Measurements from ENCODE around the gene FAM114A1. TPM values are rescaled to one million over a fixed set of nuclear protein-coding genes. Genes with fewer than 3 reads are reported as not detected.

FAM114A1 gene
- 150 and 162 TPM in 2 replicates for total RNA-seq (2014; rRNA removed; shearing (Covaris generic))

DNA sequence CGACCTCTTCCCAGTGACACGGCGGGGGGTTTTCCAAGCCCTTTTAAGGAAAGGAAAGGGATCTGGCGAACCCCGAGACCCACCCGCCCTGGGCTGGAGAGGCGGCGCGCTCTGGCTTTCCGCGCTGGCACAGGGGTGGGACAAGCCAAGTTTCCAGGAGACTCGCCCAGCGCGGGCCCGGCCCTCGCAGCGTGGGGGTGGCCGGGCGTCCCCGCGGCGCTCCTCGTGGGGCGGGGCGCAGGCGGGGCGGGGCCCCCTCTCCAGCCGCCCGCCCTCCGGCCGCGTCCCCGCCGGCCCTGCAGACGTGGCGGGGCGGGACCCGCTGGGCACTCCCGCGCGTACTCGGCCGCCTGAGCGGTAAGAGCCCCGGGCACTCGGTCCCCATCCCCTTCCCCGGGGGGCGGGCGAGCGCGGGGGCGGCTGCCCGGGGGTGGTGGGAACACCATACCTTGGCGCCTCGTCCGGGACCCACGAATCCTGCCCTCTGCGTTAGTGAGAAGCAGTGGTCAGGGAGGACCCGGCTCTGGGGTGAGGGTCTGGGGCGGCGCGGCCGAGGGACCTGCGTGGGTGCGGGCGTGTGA lies at the start of gene FAM114A1:
FAM114A1 (plus strand) TSS at position 329 of the 581 bp plus-strand sequence. CDS start 10,273 bp downstream, outside the sequence.
- DNase-seq (ENCODE audit: low read depth): peak; percentile 85

DNA sequence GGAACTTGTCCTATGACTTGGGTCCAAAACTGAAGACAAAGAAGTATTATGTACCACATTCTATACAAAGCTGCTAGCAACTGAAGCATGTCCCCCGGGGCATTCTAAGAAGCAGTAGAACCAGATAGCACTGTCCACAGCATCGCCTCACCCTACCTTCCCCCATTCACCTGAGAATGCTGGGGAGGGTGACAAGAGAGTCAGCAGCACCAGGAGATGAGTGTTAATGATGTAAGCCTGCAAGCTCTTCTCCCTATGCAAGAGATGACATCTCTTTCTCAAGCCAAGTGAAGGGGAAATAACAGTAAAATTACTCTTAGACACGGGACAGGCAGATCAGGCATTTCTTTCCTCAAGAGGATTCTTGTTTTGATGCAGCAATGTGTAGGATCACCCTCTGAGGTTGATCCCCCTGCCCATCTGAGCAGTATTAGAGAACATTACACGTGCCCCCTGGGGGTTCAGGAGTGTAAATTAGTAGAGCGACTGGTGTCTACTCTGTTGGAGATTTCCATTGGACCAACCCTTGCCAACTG lies 49.1 kb upstream of the FAM114A1 start:
- no peak for DNase-seq (ENCODE audit: low read depth)

DNA sequence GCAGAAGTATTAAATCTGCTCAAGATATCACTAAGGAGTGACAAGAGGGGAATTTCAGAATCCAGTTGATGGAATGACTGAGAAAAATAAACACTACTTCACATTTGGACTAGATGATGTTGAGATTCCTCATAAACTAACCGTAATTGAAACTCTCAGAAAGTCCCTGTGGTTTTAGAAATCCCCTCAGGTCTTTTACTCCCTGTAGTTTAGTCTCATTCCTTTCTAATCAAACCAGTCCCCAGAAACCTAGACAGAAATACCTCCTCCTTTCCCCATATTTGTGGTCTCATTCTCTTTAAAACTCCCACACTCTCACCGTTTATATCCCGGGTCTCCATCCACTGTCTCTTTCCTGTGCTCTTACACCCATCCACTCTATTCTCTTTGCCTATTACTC lies 48.0 kb upstream of the FAM114A1 start:
- DNase-seq (ENCODE audit: low read depth): peak; percentile 90

DNA sequence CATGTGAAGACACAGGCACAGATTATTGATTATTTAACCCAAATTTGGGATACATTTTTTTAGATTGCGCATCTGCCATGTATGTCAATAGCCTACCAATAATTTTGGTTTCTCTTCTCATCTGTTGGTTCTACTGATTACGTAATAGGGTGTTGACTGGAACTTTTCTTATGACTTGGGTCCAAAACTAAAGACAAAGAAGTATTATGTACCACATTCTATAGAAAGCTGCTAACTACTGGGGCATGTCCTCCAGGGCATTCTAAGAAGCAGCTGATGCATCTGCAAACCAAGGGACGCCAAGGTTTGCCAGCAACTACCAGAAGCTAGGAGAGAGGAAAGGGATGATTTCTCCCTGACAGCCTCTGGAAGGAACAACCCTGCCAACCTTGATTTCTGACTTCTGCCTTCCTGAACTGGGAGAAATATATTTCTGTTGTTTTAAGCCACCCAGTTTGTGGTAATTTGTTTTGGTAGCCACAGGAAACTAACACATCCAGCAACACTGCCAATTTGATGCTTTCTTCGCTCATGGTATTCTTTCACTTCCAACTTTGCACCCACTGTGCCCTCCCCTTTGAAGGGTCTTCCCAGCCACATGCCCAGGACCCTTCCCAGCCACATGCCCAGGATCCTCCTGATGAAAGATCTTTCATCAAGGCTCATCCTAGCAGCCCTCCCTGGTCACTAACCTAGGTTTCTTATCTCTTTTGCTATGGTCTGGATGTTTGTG lies 47.1 kb upstream of the FAM114A1 start:
- DNase-seq (ENCODE audit: low read depth): peak; percentile 52

DNA sequence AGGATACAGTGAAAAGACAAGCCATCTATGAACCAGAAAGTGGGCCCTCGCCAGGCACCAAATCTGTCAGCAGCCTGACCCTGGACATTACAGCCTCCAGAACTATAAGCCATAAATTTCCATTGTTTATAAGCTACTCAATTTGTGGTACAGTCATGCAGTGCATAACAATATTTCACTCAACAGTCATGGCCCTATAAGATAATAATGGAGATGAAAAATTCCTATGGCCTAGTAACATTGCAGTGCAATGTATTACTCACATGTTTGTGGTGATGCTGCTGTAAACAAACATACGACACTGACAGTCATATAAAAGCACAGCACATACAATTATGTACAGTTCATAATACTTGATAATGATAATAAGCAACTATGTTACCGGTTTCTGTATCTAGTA lies 45.9 kb upstream of the FAM114A1 start:
- no peak for DNase-seq (ENCODE audit: low read depth)

DNA sequence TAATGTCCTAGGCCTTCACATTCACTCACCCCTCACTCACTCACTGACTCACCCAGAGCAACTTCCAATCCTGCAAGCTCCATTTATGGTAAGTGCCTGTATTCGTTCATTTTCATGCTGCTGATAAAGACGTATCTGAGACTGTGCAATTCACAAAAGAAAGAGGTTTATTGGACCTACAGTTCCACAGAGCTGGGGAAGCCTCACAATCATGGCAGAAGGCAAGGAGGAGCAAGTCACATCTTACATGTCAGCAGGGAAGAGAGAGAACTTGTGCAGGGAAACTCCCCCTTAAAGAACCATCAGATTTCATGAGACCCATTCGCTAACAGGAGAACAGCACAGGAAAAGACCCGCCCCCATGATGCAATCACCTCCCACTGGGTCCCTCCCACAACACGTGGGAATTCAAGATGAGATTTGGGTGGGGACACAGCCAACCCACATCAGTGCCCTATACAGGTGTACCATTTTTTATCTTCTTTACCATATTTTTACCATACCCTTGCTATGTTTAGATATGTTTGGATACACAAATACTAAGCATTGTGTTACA lies 44.8 kb upstream of the FAM114A1 start:
- no peak for DNase-seq (ENCODE audit: low read depth)

DNA sequence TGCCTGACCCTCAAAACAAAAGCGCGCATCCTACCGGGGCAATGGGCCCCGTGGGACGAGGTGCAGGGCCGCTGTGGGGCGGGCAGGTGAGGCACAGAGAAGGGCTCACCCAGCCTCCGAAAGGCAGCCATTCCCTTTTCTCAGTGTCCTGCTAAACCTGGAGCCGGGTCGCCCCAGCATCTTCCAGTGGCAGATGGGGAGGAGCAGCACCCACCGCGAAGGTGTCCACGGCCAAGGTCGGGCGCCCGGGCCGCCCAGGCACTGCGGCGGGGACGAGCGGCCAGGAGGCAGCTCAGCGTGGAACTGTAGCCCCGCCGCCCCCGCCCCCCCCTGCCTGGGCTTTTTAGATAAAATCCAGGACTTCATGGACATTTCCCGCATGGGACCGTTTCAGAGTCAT lies 43.8 kb upstream of the FAM114A1 start:
- DNase-seq (ENCODE audit: low read depth): no peak

DNA sequence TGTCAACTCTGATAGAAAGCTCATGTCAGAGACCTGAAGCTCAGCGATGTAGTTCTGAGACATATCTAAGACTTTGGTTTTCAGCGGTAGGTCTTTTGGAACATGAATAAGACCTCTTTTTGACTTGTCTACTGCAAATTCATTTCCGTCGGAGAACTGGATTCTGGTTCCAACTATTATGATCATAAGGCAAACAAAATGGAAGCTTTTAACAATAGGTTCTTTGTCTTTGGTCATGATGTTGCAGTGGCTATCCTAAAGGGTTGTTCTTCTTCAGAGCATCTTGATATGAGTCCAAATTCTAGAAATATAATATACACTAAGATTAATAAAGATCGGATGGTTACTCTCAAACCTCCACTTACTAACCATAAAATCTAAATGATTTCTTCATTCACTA lies 38.4 kb upstream of the FAM114A1 start:
- DNase-seq (ENCODE audit: low read depth): no peak

DNA sequence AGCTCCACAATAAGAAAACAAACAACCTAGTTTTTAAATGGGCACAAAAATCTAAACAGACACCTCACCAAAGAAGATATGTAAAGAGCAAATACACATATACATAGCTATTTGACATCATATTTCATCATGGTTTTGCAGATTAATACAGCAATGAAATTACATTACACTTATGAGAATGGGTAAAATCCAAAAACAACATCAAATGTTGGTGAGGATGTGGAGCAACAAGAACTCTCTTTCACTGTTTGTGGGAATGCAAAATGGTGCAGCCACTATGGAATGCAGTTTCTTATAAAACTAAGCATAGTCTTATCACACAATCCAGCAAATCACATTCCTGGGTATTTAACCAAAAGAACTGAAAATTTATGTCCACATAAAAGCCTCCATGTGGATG lies 36.0 kb upstream of the FAM114A1 start:
- no peak for DNase-seq (ENCODE audit: low read depth)

DNA sequence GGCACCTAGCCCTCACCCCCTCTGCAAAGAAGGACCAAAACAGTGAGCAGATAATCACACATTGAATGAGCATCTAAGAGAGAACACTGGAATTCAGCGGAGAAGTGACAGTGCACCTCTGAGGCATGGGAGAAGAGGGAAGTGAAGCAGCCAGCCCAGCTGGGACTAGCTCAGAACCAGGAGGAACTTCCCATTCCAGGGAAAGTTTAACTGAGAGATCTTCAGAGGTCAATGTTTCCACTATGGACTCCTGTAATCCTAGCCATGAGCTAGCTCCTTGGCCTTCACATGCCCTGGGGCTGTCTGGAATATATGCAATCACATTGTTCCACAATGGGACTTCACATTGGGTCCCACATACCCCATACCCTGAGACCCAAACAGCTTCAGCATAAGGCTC lies 35.4 kb upstream of the FAM114A1 start:
- DNase-seq (ENCODE audit: low read depth): no peak

DNA sequence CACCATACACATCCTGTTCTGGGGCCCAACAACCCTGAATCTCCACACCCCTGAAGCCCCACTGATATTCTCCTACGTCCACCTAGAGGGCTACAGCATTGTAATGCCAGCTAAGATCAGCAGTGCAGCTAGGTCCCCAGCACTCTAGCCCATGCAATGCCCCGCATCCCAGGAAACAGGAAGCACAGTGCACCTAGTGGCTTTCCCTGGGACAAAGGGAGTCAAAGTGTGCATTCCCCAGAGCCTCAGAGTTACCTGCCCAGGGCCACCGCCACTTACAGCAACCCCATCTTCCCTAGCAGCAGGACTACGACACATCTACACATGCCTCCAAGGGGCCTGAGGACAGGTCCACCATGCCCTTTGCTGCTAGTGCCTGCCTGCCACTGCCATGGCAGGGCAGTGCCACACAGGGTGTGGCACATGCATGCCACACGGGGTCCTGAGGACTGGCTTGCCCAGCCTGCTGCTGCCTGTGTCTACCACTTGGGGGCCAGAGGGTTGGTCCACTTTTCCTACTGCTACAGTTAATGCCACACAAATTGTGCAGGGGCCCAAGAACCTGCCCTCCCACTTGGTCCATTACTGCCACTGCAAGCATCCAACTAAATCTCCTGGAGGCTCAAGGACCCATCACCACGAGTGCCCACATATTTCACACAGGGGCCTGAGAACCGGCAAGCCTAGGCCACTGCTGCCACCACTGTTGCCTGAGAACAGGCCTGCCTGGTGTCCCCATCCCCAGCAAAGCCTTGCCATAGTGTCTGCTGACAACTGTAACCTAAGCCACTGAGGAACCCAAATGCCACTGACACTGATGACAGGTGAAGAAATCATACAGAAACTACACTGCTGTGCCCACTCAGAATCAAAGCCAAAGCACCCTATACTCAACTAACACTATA lies 34.7 kb upstream of the FAM114A1 start:
- no peak for DNase-seq (ENCODE audit: low read depth)

DNA sequence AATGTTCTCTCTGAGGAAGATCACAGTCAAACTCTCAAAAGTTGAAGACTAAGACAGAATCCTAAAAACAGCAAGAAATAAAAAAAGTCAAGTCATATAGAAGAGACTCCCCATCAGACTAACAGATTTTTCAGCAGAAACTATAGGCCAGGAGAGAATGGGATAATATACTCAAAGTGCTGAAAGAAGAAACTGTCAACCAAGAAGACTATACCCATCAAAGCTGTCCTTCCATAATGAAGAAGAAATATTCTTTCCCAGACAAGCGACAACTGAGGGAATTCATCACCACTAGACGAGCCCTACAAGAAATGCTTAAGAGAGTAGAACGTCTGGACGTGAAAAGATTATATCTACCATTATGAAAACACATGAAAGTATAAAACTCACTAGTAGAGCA lies 33.0 kb upstream of the FAM114A1 start:
- DNase-seq (ENCODE audit: low read depth): no peak

DNA sequence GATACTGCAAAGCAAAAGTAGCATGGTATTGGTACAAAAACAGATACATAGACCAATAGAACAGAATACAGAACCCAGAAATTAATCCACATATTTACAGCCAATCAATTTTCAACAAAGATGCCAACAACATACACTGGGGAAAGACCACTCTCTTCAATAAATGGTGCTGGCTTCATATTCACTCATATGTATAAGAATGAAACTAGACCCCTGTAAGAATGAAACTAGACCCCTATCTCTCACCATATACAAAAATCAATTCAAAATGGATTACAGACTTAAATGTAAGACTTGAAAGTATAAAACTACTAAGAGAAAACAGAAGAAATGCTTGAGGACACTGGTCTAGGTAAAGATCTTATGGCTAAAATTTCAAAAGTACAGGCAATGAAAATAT lies 30.3 kb upstream of the FAM114A1 start:
- no peak for DNase-seq (ENCODE audit: low read depth)

DNA sequence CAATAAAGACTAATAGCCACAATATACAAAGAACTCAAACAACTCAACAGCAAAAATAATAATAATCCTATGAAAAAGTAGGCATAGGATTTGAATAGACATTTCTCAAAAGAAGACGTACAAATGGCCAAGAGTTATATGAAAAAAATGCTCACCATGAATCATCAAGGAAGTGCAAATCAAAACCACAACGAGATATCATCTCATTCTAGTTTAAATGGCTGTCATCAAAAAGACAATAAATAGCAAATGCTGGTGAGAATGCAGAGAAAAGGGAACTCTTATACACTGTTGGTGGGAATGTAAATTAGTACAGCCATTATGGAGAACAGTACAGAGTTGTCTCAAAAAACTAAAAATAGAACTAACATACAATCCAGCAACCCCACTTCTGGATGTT lies 29.8 kb upstream of the FAM114A1 start:
- peak; percentile 65 for DNase-seq (ENCODE audit: low read depth)

DNA sequence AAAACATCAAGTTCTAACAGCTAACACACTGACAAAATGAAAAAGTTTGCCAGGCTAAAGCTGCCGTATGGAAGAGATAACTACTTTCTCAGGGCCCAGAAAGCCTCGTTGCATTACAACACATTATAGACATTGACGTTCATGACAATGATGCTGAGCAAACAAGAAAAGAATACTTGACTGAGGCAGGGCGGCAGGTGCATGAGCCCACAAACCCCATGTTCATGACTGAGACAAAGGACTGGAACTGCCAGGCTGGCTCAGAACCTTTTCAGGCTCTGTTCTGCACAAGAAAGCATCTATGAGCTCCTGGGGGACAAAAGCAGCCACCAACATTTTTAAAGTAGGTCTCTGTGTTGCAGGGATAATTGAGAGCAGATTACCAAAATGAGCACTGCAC lies 24.6 kb upstream of the FAM114A1 start:
- no peak for DNase-seq (ENCODE audit: low read depth)

DNA sequence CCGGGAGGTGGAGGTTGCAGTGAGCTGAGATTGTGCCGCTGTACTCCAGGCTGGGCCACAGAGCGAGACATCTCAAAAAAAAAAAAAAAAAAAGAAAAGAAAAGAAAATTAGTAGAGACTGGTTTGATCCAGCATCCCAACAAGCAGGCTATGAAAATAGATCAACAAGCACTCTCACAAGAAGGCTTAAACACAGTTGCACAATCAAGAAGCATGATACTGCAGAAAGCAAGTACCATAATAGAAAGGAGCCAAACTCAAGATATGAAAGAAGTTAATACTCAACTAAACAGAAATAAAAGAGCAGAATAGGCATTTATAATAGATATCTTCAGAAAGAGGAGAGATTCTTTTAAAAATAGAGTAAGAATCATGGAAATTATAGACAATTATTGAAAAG lies 21.6 kb upstream of the FAM114A1 start:
- no peak for DNase-seq (ENCODE audit: low read depth)

DNA sequence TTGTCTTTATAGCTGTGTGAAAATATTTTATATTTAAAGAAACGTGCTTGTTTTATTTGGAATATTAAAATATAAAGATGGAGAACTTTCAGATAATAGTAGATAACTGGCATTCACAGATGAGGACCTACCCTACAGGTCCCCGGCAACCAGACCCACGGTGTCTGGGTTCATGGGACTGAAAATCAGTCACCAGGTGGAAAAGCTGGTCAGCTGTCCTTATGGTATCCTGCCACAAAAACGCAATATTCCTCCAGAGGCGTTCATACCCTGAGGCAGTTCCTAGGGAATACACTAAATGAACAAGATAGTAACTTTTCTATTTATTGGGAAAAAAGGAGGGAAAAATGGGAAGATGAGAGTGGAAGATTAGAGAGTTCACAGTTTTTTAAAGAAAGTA lies 12.1 kb upstream of the FAM114A1 start:
- DNase-seq (ENCODE audit: low read depth): no peak

DNA sequence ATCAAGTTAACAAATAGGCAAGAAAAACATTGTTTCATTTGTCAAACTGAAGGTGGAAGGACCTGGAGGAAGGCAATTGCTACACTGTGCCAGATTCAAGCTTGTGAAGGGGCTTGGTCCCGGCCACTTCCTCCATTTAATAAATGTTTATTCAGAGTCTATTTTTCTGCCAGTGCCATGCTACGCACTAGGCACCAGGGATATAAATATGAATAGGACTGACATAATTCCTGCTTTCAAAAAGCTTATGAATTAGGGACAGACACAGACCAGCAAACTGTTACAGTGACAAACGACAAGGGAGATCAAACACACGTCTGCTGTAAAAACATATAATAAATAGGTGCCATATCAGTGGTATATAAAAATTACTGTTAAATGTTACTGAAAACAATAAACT lies 11.6 kb upstream of the FAM114A1 start:
- DNase-seq (ENCODE audit: low read depth): no peak

DNA sequence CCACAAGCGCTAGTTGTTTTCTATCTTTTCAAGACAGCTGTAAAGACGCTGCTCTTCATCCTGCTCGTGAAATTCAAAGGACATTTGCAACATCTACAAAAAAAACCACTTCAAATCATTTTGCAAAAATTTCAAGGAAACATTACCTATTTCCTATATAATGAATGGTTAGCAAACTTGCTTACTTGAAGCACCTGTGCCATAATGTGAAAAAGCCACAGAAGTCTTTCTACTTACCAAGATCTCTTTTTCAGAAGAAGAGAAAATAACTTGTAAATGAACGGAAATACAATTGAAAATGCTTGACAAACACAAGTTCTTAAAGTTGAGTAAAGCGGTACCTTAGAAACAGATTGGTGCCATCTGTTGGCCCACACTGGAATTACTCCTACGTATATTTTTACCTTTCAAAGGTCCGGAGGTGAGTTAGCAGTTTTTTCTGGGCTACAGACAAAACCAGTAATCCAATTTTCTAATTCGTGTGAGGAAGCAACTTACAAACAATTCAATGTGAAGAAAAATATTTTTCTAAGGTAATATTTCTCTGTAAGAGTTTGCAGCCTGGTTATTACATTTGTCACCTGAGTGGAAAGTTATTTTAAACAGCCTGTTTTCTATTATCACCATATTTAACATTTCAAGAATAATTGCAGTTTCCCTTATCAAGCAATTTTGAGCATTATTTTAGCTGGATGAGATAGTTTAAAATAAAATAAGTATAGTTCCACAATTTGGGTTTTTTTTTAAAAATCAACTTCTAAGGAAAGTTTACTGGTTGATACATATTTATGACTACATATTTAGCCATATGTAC lies 10.9 kb upstream of the FAM114A1 start, which contains the start of gene TLR6:
TLR6 (minus strand) TSS at position 294 of the 814 bp plus-strand sequence. CDS start 27,344 bp downstream, outside the sequence.
- peak; percentile 58 for DNase-seq (ENCODE audit: low read depth)

DNA sequence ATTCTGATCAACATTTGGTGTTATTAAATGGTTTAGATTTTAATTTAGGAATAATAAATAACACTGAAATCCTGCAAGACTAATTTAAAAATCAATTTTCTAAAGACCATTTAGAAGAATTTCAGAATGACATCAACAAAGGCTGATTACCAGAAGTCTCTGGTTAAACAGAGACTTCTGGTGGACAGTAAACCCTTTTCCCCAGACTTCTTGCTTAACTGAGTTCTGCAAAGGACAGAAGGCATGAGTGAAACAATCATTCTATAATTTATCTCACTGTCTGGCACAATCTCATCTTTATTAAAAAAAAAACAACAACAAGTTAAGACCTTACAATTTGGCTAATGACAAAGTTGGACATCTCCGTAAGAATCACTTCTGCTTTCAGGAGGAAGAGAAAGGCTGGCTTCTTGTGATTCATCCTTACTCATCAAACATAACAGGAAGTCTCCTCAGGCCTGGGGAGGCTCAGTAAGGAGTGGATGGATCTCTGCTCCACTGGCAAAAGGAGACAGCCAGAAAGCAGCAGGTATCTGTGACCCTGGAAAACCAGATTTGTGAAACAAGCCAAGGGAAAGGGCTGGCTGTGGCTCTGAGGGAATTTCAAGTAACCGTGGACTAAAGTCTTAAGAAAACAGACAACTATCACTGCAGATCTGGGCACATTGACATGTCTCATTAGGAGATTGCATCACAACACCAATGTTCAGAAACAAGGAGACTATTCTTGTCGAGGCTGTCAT lies 10.1 kb upstream of the FAM114A1 start:
- peak; percentile 86 for DNase-seq (ENCODE audit: low read depth)
